OCI-LY7 (cell line): ENCODE results near the gene ZNF213.

Experiments used
- EZH2phosphoT487 ChIP-seq: fragments of 200-600 bp; sonication (generic); IDR thresholded peaks from 2 replicates; pipeline ENCODE4 v1.6.1; 2018; ENCODE audit warnings: low read depth, borderline replicate concordance, mild to moderate bottlenecking, mixed run types, antibody characterized with exemption, low read length, moderate library complexity, mixed read lengths
- TF ChIP-seq, protein P1 (sequence below): fragments of 200-600 bp; sonication (generic); conservative IDR thresholded peaks from 2 replicates; pipeline ENCODE4 v1.5.1; 2014; ENCODE audit warnings: mild to moderate bottlenecking, antibody characterized with exemption, low read length, moderate library complexity, mixed read lengths

DNA sequence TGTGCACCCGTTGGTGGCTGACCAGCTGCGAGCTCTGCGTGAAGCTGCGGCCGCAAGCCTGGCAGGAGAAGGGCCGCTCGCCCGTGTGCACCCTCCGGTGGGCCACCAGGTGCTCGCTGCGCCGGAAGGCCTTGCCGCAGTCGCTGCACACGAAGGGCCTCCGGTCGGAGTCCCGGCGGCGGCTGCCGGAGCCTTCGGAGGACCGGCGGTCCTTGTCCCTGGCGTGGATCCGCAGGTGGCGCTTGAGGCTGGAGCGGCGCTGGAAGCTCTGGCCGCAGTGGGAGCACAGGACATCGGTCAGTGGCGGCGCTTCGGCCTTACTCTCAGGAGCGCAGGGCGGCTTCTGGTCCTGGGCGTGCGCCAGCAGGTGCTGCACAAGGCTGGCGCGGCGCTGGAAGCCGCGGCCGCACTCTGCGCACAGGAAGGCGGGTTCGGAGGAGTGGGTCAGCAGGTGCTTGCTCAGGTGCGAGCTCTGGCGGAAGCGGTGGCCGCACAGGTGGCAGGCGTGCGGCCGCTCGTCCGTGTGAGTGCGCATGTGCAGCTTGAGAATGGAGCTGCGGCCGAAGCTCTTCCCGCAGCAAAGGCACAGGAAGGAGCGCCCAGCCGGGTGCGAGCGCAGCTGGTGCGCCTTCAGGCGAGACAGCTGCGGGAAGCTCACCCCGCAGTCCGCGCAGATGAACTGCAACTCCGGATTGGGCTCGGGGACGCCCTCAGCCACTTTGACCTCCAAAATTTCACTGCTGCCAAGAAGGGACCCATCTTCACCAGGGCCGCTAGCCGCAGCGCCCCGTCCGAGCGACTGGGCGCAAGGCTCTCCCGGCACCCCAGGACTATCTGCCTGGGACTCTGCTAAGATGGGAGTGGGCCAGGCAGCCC is 44.9 kb upstream of the ZNF213 start:
- TF ChIP-seq, protein P1, sequence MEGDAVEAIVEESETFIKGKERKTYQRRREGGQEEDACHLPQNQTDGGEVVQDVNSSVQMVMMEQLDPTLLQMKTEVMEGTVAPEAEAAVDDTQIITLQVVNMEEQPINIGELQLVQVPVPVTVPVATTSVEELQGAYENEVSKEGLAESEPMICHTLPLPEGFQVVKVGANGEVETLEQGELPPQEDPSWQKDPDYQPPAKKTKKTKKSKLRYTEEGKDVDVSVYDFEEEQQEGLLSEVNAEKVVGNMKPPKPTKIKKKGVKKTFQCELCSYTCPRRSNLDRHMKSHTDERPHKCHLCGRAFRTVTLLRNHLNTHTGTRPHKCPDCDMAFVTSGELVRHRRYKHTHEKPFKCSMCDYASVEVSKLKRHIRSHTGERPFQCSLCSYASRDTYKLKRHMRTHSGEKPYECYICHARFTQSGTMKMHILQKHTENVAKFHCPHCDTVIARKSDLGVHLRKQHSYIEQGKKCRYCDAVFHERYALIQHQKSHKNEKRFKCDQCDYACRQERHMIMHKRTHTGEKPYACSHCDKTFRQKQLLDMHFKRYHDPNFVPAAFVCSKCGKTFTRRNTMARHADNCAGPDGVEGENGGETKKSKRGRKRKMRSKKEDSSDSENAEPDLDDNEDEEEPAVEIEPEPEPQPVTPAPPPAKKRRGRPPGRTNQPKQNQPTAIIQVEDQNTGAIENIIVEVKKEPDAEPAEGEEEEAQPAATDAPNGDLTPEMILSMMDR = no peak
- no peak for TF ChIP-seq EZH2phosphoT487
